ENCODE results near the gene ZNF222.

ZNF222 gene

GRCh38 chr19:44055870-44056269 is 30.7 kb downstream of the ZNF222 start:
- DNase-seq, result no peak

GRCh38 chr19:44059229-44059628 is 34.0 kb downstream of the ZNF222 start:
- no peak for DNase-seq

- DNase-seq, result no peak
Observed at GRCh38 chr19:44061038-44061437, 35.9 kb downstream of the ZNF222 start.

- no peak for DNase-seq
Observed at GRCh38 chr19:44066305-44066704, 41.1 kb downstream of the ZNF222 start.

- DNase-seq, result no peak
Observed at GRCh38 chr19:44069415-44069814, 44.2 kb downstream of the ZNF222 start.

- DNase-seq, result peak; percentile 89 to 92
Observed at GRCh38 chr19:44071824-44072542, 46.8 kb downstream of the ZNF222 start, which contains the start of gene ZNF284. Gene ZNF284, plus strand, starts transcription at chr19:44072159. Its CDS starts 4,231 bp downstream, at chr19:44076390.

- DNase-seq, result no peak
Observed at GRCh38 chr19:44072543-44073401, 47.6 kb downstream of the ZNF222 start.

GRCh38 chr19:44076325-44076724 is 51.1 kb downstream of the ZNF222 start:
- DNase-seq, result no peak

Measured in CD4-positive, alpha-beta T cell treated with Interferon alpha-2 for 1 hour (primary cell).